H1 (cell line): ENCODE results near the gene CMTM1. TPM values are rescaled to one million over a fixed set of nuclear protein-coding genes. Genes with fewer than 3 reads are reported as not detected.
A peak's percentile ranks its signal among the peaks of the same experiment; 100 is the strongest.

Experiments
- CTCF ChIA-PET: fragments of 300-600 bp; sonication (Branson Sonifier 250); formaldehyde crosslinking; loops from one replicate; lab custom pipeline; 2021; ENCODE audit not compliant: partially characterized antibody; lab: Charles Lee
- POLR2A ChIA-PET: fragments of 300-600 bp; sonication (Branson Sonifier 250); formaldehyde crosslinking; loops from one replicate; lab custom pipeline; 2021; ENCODE audit warnings: inconsistent platforms; ENCODE audit not compliant: partially characterized antibody; lab: Charles Lee
- DNase-seq, 2 experiments: peaks; one replicate each; pipeline versions ENCODE4 v3.0.0 to v3.0.0-alpha.2; 2010 to 2022; ENCODE audit warnings: low spot score in 2 of 2, low read depth in 1 of 2, mixed read lengths in 1 of 2
- FAIRE-seq: peaks from 2 replicates; lab custom pipeline; 2011; peaks lifted over from hg19 to GRCh38; lab: Jason Lieb, UNC
- H2AFZ ChIP-seq: 2 replicates; pipeline ENCODE4 v1.8.1; 2012; ENCODE audit warnings: low read length, inconsistent platforms
- H2AK5ac ChIP-seq: 2 replicates; pipeline ENCODE4 v1.6.1; 2013; ENCODE audit warnings: low read depth, low read length
- H2BK120ac ChIP-seq: replicated peaks from 2 replicates; pipeline ENCODE3; 2013; ENCODE audit warnings: low read depth, low read length, inconsistent platforms
- H2BK12ac ChIP-seq: 2 replicates; pipeline ENCODE4 v1.6.1; 2013; ENCODE audit warnings: low read depth, low read length
- H2BK15ac ChIP-seq: 2 replicates; pipeline ENCODE4 v1.6.1; 2013; ENCODE audit warnings: low read length
- H2BK20ac ChIP-seq: 2 replicates; pipeline ENCODE4 v1.6.1; 2013; ENCODE audit warnings: low read length
- H2BK5ac ChIP-seq: 2 replicates; pipeline ENCODE4 v1.6.1; 2013; ENCODE audit warnings: low read depth, low read length
- H3K14ac ChIP-seq: 2 replicates; pipeline ENCODE4 v1.6.1; 2013; ENCODE audit warnings: inconsistent platforms; ENCODE audit not compliant: insufficient read length
- H3K18ac ChIP-seq: 2 replicates; pipeline ENCODE4 v1.6.1; 2013; ENCODE audit warnings: low read length; ENCODE audit errors: extremely low read depth
- H3K23ac ChIP-seq: 2 replicates; pipeline ENCODE4 v1.6.1; 2013; ENCODE audit warnings: inconsistent platforms; ENCODE audit not compliant: insufficient read length
- H3K23me2 ChIP-seq: 2 replicates; pipeline ENCODE4 v1.6.1; 2013; ENCODE audit warnings: low read depth, low read length
- H3K27ac ChIP-seq: 2 replicates; pipeline ENCODE4 v1.6.1; 2011; ENCODE audit warnings: low read depth, low read length, inconsistent platforms
- H3K27me3 ChIP-seq, 4 experiments: replicated peaks in 1 of 4; 1 replicate in 1 of 4; 2 replicates in 3 of 4; pipeline versions ENCODE4 v1.6.1 to v1.8.1; 2011 to 2013; ENCODE audit warnings: low read length in 3 of 4, mild to moderate bottlenecking in 3 of 4, inconsistent platforms in 2 of 4, mixed read lengths in 2 of 4, moderate library complexity in 1 of 4; ENCODE audit not compliant: control insufficient read depth in 3 of 4, insufficient read depth in 3 of 4; ENCODE audit errors: extremely low read depth in 1 of 4
- H3K36me3 ChIP-seq, 4 experiments: 2 replicates each; pipeline versions ENCODE4 v1.6.1 to v1.8.1; 2011 to 2013; ENCODE audit warnings: mild to moderate bottlenecking in 4 of 4, low read length in 3 of 4, moderate library complexity in 2 of 4, control low read depth in 1 of 4, inconsistent platforms in 1 of 4; ENCODE audit not compliant: insufficient read depth in 4 of 4, control insufficient read depth in 2 of 4
- H3K4ac ChIP-seq: replicated peaks from 2 replicates; pipeline ENCODE3; 2013; ENCODE audit warnings: low read length, low read depth, mixed read lengths, inconsistent platforms; ENCODE audit not compliant: insufficient read length
- H3K4me1 ChIP-seq, 4 experiments: replicated peaks in 1 of 4; 1 replicate in 1 of 4; 2 replicates in 3 of 4; pipeline versions ENCODE4 v1.6.1 to v1.8.1; 2011 to 2013; ENCODE audit warnings: low read length in 3 of 4, inconsistent platforms in 2 of 4, mixed read lengths in 1 of 4; ENCODE audit not compliant: insufficient read depth in 4 of 4, control insufficient read depth in 3 of 4
- H3K4me2 ChIP-seq, 2 experiments: 2 replicates each; pipeline versions ENCODE4 v1.6.1 to v1.8.1; 2011 to 2013; ENCODE audit warnings: low read depth in 2 of 2, low read length in 2 of 2, control low read depth in 1 of 2, inconsistent platforms in 1 of 2, mild to moderate bottlenecking in 1 of 2; ENCODE audit not compliant: insufficient read depth in 1 of 2
- H3K4me3 ChIP-seq, 4 experiments: fragments of 200-600, 300-600 bp in 1 of 4; sonication (generic), shearing (Covaris generic), sonication (Bioruptor Twin) in 1 of 4; 2 replicates each; pipeline versions ENCODE4 v1.5.1 to v1.8.1; 2011 to 2016; ENCODE audit warnings: low read length in 4 of 4, low read depth in 3 of 4, control low read depth in 2 of 4, inconsistent platforms in 2 of 4, mild to moderate bottlenecking in 2 of 4, mixed read lengths in 1 of 4, moderate library complexity in 1 of 4; ENCODE audit not compliant: insufficient read depth in 2 of 4; ENCODE audit errors: extremely low read depth in 1 of 4
- H3K56ac ChIP-seq: replicated peaks from 2 replicates; pipeline ENCODE3; 2013; ENCODE audit warnings: low read depth, mild to moderate bottlenecking, mixed read lengths, low read length, inconsistent platforms; ENCODE audit not compliant: insufficient read length
- H3K79me1 ChIP-seq: 2 replicates; pipeline ENCODE4 v1.6.1; 2013; ENCODE audit warnings: low read depth, low read length, control low read depth
- H3K79me2 ChIP-seq, 2 experiments: 2 replicates each; pipeline versions ENCODE4 v1.6.1 to v1.8.1; 2012 to 2013; ENCODE audit warnings: low read length in 2 of 2, mild to moderate bottlenecking in 2 of 2, inconsistent platforms in 1 of 2; ENCODE audit not compliant: insufficient read depth in 2 of 2, control insufficient read depth in 1 of 2
- H3K9ac ChIP-seq, 4 experiments: replicated peaks in 1 of 4; 1 replicate in 1 of 4; 2 replicates in 3 of 4; pipeline versions ENCODE4 v1.6.1 to v1.8.1; 2011 to 2013; ENCODE audit warnings: low read depth in 3 of 4, low read length in 3 of 4, control low read depth in 2 of 4, mild to moderate bottlenecking in 2 of 4, moderate library complexity in 2 of 4, inconsistent platforms in 1 of 4; ENCODE audit errors: extremely low read depth in 1 of 4
- H3K9me3 ChIP-seq, 2 experiments: 2 replicates each; pipeline versions ENCODE4 v1.6.1 to v1.8.1; 2012 to 2013; ENCODE audit warnings: mild to moderate bottlenecking in 2 of 2, moderate library complexity in 2 of 2, control low read depth in 1 of 2, inconsistent platforms in 1 of 2, low read depth in 1 of 2, low read length in 1 of 2, mixed read lengths in 1 of 2; ENCODE audit not compliant: insufficient read depth in 2 of 2
- H4K20me1 ChIP-seq, 2 experiments: replicated peaks in 1 of 2; 2 replicates each; pipeline versions ENCODE3 to v1.8.1; 2011 to 2013; ENCODE audit warnings: inconsistent platforms in 2 of 2, low read length in 2 of 2, mild to moderate bottlenecking in 1 of 2; ENCODE audit not compliant: insufficient read depth in 2 of 2, control insufficient read depth in 1 of 2
- H4K5ac ChIP-seq: 2 replicates; pipeline ENCODE4 v1.6.1; 2013; ENCODE audit warnings: low read length, low read depth, mixed read lengths, inconsistent platforms; ENCODE audit not compliant: insufficient read length
- H4K8ac ChIP-seq: 2 replicates; pipeline ENCODE4 v1.8.0; 2013; ENCODE audit warnings: mild to moderate bottlenecking, moderate library complexity, low read length, inconsistent platforms; ENCODE audit not compliant: insufficient read depth; ENCODE audit errors: extremely low read depth
- H4K91ac ChIP-seq: replicated peaks from 2 replicates; pipeline ENCODE3; 2013; ENCODE audit warnings: low read length, mixed read lengths, inconsistent platforms; ENCODE audit not compliant: insufficient read length
- CBX8 ChIP-seq: fragments of 300-800, 300-1000 bp; sonication (generic); IDR thresholded peaks from 2 replicates; pipeline ENCODE4 v1.7.1; 2016; ENCODE audit warnings: low read depth, low read length, borderline replicate concordance
- NANOG ChIP-seq: IDR thresholded peaks from 2 replicates; pipeline ENCODE4 v1.6.1; 2011; ENCODE audit warnings: low read length, low read depth, mild to moderate bottlenecking, inconsistent platforms; ENCODE audit not compliant: insufficient read depth, poor library complexity, severe bottlenecking
- POU5F1 ChIP-seq: IDR thresholded peaks from 2 replicates; pipeline ENCODE4 v1.6.1; 2011; ENCODE audit warnings: low read depth, mild to moderate bottlenecking, low read length, moderate library complexity
- TEAD4 ChIP-seq: IDR thresholded peaks from 2 replicates; pipeline ENCODE4 v1.6.1; 2012; ENCODE audit warnings: low read depth, low read length, inconsistent platforms, mixed read lengths
- WGBS, 2 experiments: shearing (Covaris generic) in 1 of 2; methylation state at CpG; one replicate each; pipeline versions ENCODE4 v1.1.6 to v1.1.7; 2013 to 2015; ENCODE audit warnings: low lambda C conversion rate in 2 of 2, mixed read lengths in 2 of 2, inconsistent platforms in 1 of 2, low coverage in 1 of 2, missing lambda C conversion rate in 1 of 2; ENCODE audit not compliant: insufficient replicate concordance in 2 of 2, insufficient coverage in 1 of 2, insufficient read length in 1 of 2; ENCODE audit errors: extremely low coverage in 1 of 2, missing lambda C conversion rate in 1 of 2; 5-methylcytosine and 5-hydroxymethylcytosine counted together
- polyA plus RNA-seq, 7 experiments: library from polyadenylated mRNA; depleted of rRNA in 3 of 7; stranded (reverse) in 5 of 7; unstranded in 2 of 7; fragments of >200 nt in 5 of 7; fragments of 200-250 nt in 2 of 7; gene quantifications; 1 replicate in 5 of 7; 2 replicates in 1 of 7; 4 replicates in 1 of 7; pipeline versions ENCODE4 v1.2.1 to v1.2.3, GENCODE V29; 2011 to 2013; ENCODE audit warnings: missing spikeins in 2 of 7, mixed read lengths in 2 of 7
- total RNA-seq: library from RNA; stranded (reverse); fragmentation: NEBNext Ultra II Directional; extraction: Animal tissue kit (Norgen Biotek cat#: 25700); gene quantifications from 2 replicates; pipeline ENCODE4 v1.2.1, GENCODE V29; 2021

CMTM1 gene
- total and polyA plus RNA-seq, 2 of the 8 experiments (the other 6 are each of a cell fraction or from before 2014, with no cell fraction given): 1.2 to 2.0 TPM

DNA sequence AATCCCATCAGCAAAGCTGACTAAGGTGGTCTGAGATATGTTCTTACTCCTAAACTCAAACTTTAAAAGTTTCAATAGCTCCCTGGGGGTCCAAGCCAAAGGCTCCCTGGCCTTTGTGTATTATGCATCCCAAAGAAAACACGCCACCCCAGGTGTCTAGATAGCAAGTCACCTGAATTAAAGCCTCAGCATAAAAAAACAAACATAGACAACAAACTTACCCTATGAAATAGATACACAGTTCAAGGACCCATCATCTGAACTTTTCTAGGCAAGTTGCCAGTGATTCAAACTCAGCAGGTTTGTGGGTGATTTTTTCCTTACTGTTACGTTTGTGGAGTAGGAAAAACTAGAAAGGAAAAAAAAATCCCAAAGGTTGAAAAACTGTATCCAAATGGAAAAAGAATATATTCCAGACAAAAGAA is 50.8 kb downstream of the CMTM1 start:
- peaks cover 0 to 7% of the 10 kb centered on the region in 2 experiments; a peak in 1 of 4 replicates for H3K9me3 ChIP-seq
- peaks cover 11 to 43% (median 21%) of the 10 kb centered on the region in 4 experiments; a peak in 7 of 8 replicates for H3K36me3 ChIP-seq
- no peaks in the 10 kb centered on the region for H3K23me2 ChIP-seq
- H2AK5ac ChIP-seq: no peak overlapping the region
- no peak overlapping the region for H2BK15ac ChIP-seq
- peaks cover 3 to 12% (median 7%) of the 10 kb centered on the region in 4 experiments for H3K4me1 ChIP-seq
- no peak overlapping the region for H3K27ac ChIP-seq
- 73% methylated on average over 2 of the region's 2 CpGs; no CpG with 5 or more reads in 1 of the 2 experiments for WGBS, 2 experiments
- H3K4me3 ChIP-seq: peak overlapping the region in 1 of 4 experiments; percentile 12; a peak in 1 of 8 replicates
- H4K5ac ChIP-seq: no peak overlapping the region
- H4K8ac ChIP-seq: no peak overlapping the region
- no peak overlapping the region for H3K9ac ChIP-seq
- no peak overlapping the region for H2BK120ac ChIP-seq
- H3K23ac ChIP-seq: no peak overlapping the region
- no peaks in the 10 kb centered on the region for H3K27me3 ChIP-seq
- H3K14ac ChIP-seq: no peak overlapping the region
- no peak overlapping the region for H2BK20ac ChIP-seq
- no peak overlapping the region for H2AFZ ChIP-seq
- ChIA-PET POLR2A (no interaction called here), CTCF (interaction anchor here (0.7 to 4.6 kb wide), 6 partner anchors 8 to 47 kb away, joined by 3 to 44 read pairs (median 6); no protein-coding TSS in a partner anchor)
- H3K79me2 ChIP-seq: no peaks in the 10 kb centered on the region
- no peak for TF ChIP-seq POU5F1
- no peak for TF ChIP-seq CBX8
- TF ChIP-seq NANOG: no peak
- no peak for TF ChIP-seq TEAD4
- no peaks in the 10 kb centered on the region; the same call in 1 of the 2 replicates for H3K79me1 ChIP-seq
- no peak overlapping the region for H4K91ac ChIP-seq
- H4K20me1 ChIP-seq: peaks cover 6 to 7% of the 10 kb centered on the region in 2 experiments
- DNase-seq (no peak), FAIRE-seq (no peak)
- no peak overlapping the region for H3K18ac ChIP-seq
- no peak overlapping the region for H2BK12ac ChIP-seq
- peak overlapping the region; percentile 40 to 51 for H3K4me2 ChIP-seq
- no peak overlapping the region for H2BK5ac ChIP-seq
- H3K4ac ChIP-seq: no peak overlapping the region
- no peak overlapping the region for H3K56ac ChIP-seq
